HG03097 (cell line): Measurements from ENCODE around the gene PRSS2.
"Not testable (repeated sequence)": the region's sequence is repeated elsewhere in the genome, so short reads cannot be mapped to it uniquely, and the experiment has no call there.

Experiments used
- ATAC-seq: cut with Tn5 transposase; IDR thresholded peaks from one replicate; pipeline ENCODE4 v1.9.1; 2021; ENCODE audit not compliant: unreplicated experiment, low FRiP score

Gene PRSS2

GRCh38 chr7:142758312-142758711, 12.5 kb upstream of the PRSS2 start:
- ATAC-seq, result not testable (repeated sequence)

GRCh38 chr7:142759433-142759832, 11.3 kb upstream of the PRSS2 start:
- no peak for ATAC-seq

GRCh38 chr7:142760071-142760642, 10.6 kb upstream of the PRSS2 start:
- ATAC-seq, result no peak

- ATAC-seq, result not testable (repeated sequence)
Observed at GRCh38 chr7:142761606-142762005, 9.2 kb upstream of the PRSS2 start.

GRCh38 chr7:142762104-142762503, 8.7 kb upstream of the PRSS2 start:
- ATAC-seq, result no peak

GRCh38 chr7:142767451-142767850, 3.3 kb upstream of the PRSS2 start:
- no peak for ATAC-seq

GRCh38 chr7:142767861-142768260, 2.9 kb upstream of the PRSS2 start:
- no peak for ATAC-seq

GRCh38 chr7:142768885-142769284, 1.9 kb upstream of the PRSS2 start:
- ATAC-seq, result not testable (repeated sequence)

- ATAC-seq, result peak; percentile 51
Observed at GRCh38 chr7:142771353-142771723, 568 bp downstream of the PRSS2 start.

GRCh38 chr7:142772051-142772450, 1.3 kb downstream of the PRSS2 start:
- no peak for ATAC-seq

GRCh38 chr7:142772673-142773072, 1.9 kb downstream of the PRSS2 start:
- no peak for ATAC-seq

- no peak for ATAC-seq
Observed at GRCh38 chr7:142773230-142773629, 2.5 kb downstream of the PRSS2 start.

- ATAC-seq, result no peak
Observed at GRCh38 chr7:142773937-142774744, 3.4 kb downstream of the PRSS2 start.

GRCh38 chr7:142774826-142775225, 4.1 kb downstream of the PRSS2 start:
- ATAC-seq, result no peak

GRCh38 chr7:142775351-142776115, 4.8 kb downstream of the PRSS2 start:
- ATAC-seq, result not testable (repeated sequence)

GRCh38 chr7:142776206-142776844, 5.6 kb downstream of the PRSS2 start:
- no peak for ATAC-seq

- not testable (repeated sequence) for ATAC-seq
Observed at GRCh38 chr7:142776845-142777225, 6.1 kb downstream of the PRSS2 start.

GRCh38 chr7:142777318-142777717, 6.5 kb downstream of the PRSS2 start:
- ATAC-seq, result no peak

GRCh38 chr7:142782922-142783900, 12.4 kb downstream of the PRSS2 start:
- peak; percentile 86 for ATAC-seq

- no peak for ATAC-seq
Observed at GRCh38 chr7:142784096-142784495, 13.3 kb downstream of the PRSS2 start.
